ENCODE data around the gene BORCS5. TPM values are rescaled to one million over a fixed set of nuclear protein-coding genes. Genes with fewer than 3 reads are reported as not detected.

The BORCS5 gene
- total RNA-seq, 1 donor from 2014 or later, result 10.1 TPM

- TF ChIP-seq CTCF (IDR thresholded peaks at IDR 0.05), result no peak
- no peak overlapping the region for H3K4me3 ChIP-seq
- ATAC-seq (no peak), DNase-seq (no peak)
- H3K4me1 ChIP-seq, result no peaks in the 10 kb centered on the region
- H3K9me3 ChIP-seq, result no peaks in the 10 kb centered on the region
- H3K27ac ChIP-seq, result no peak overlapping the region
- no peaks in the 10 kb centered on the region for H3K27me3 ChIP-seq (ENCODE audit: low read depth)
- no peaks in the 10 kb centered on the region for H3K36me3 ChIP-seq
- intact Hi-C loops (cut with DNase I), result no loop called here
Observed at GRCh38 chr12:12387501-12387900, 30.6 kb downstream of the BORCS5 start.

GRCh38 chr12:12392413-12392812 is 35.5 kb downstream of the BORCS5 start:
- Histone ChIP-seq H3K4me1 (no peaks in the 10 kb centered on the region), H3K9me3 (no peaks in the 10 kb centered on the region), H3K36me3 (no peaks in the 10 kb centered on the region), H3K27me3 (ENCODE audit: low read depth) (no peaks in the 10 kb centered on the region), H3K4me3 (no peak overlapping the region), H3K27ac (no peak overlapping the region)
- no peak for DNase-seq
- no peak for TF ChIP-seq CTCF (IDR thresholded peaks at IDR 0.05)
- peak in 1 of 2 donors; percentile 11 for ATAC-seq
- intact Hi-C loops (cut with DNase I), result no loop called here

DNA sequence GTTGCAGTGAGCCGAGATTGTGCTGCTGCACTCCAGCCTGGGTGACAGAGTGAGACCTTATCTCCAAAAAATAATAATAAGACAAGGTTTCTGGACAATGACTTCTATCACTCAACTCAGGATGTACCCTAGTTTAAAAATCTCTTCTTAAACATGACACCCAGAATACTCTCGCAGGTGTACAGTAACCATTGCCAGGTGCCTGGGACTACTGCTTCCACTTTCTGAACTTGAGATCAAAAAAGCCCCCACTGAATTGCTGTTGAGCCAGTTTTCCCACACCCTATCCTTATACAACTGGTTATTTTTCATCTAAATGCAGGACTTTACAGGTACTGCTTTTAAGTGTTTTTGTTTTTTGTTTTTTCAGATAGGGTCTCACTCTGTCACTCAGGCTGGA is 36.3 kb downstream of the BORCS5 start:
- H3K36me3 ChIP-seq, result no peaks in the 10 kb centered on the region
- intact Hi-C loops (cut with DNase I), result no loop called here
- H3K9me3 ChIP-seq, result no peaks in the 10 kb centered on the region
- no peaks in the 10 kb centered on the region for H3K4me1 ChIP-seq
- H3K27ac ChIP-seq, result no peak overlapping the region
- no peak for TF ChIP-seq CTCF (IDR thresholded peaks at IDR 0.05)
- no peaks in the 10 kb centered on the region for H3K27me3 ChIP-seq (ENCODE audit: low read depth)
- no peak for ATAC-seq
- H3K4me3 ChIP-seq, result no peak overlapping the region
- DNase-seq, result no peak

DNA sequence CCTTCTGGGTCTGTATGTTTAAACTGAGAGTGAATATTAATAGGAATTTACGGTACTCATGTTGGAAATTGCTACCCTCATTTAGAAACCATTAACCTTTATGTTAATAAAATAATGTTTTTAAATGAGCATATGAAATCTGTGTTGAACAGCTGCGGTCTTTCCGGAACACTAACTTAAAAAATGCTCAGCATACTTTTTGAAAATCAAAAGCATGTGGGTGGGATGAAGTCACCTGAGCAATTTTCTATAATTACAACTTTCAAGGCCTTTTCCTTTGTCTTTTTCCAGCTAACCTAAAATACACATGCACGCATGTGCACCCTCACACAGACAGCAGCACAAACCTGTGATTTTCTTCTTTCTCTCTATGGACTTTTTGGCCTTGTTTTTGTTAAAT is 39.8 kb downstream of the BORCS5 start:
- Histone ChIP-seq H3K27ac (no peak overlapping the region), H3K36me3 (no peaks in the 10 kb centered on the region), H3K4me3 (no peak overlapping the region), H3K27me3 (ENCODE audit: low read depth) (no peaks in the 10 kb centered on the region), H3K9me3 (no peaks in the 10 kb centered on the region), H3K4me1 (peaks cover 14% of the 10 kb centered on the region)
- intact Hi-C loops (cut with DNase I), result no loop called here
- DNase-seq, result no peak
- TF ChIP-seq CTCF (IDR thresholded peaks at IDR 0.05), result no peak
- ATAC-seq, result no peak

DNA sequence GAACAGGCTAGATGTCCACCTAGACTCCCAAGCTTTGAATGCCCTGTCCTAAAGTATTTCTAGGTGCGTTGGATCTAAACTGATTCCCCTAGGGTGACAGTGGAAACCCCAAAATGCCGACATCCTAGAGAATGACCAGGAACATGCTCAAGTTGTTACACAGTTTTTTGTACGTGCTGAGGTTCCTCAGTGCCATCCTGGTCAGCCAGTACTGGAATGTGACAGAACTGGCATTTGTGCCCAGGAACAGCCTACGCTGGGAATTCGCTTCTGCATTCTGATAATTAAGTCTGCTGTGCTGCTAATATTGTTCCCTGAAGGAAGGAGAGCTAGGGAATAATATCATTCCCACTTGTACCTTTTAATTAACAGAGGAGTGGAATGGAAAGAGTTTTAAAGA is 40.3 kb downstream of the BORCS5 start:
- no peaks in the 10 kb centered on the region for H3K9me3 ChIP-seq
- peak overlapping the region; percentile 63 for H3K27ac ChIP-seq
- peaks cover 14% of the 10 kb centered on the region for H3K4me1 ChIP-seq
- intact Hi-C loops (cut with DNase I), result no loop called here
- TF ChIP-seq CTCF (IDR thresholded peaks at IDR 0.05), result no peak
- H3K27me3 ChIP-seq (ENCODE audit: low read depth), result no peaks in the 10 kb centered on the region
- ATAC-seq, result no peak
- no peak overlapping the region for H3K4me3 ChIP-seq
- H3K36me3 ChIP-seq, result no peaks in the 10 kb centered on the region
- no peak for DNase-seq

Measured in lower lobe of right lung (tissue), 2 donors.